Gastroesophageal sphincter (tissue), 3 donors: ENCODE data around the gene PCDH9.

ENCODE experiments used
- CTCF ChIP-seq, 4 experiments: fragments of 200-600 bp in 2 of 4; fragments of 450-650 bp in 2 of 4; sonication (generic) in 1 of 4; IDR thresholded peaks; one replicate each; pipeline ENCODE4 v1.5.1; 2017 to 2019; ENCODE audit warnings: antibody characterized with exemption in 4 of 4, mild to moderate bottlenecking in 2 of 4, moderate library complexity in 2 of 4
- POLR2A ChIP-seq, 2 donors: fragments of 450-650 bp; IDR thresholded peaks; one replicate each; pipeline ENCODE4 v1.6.1; 2017; ENCODE audit warnings: antibody characterized with exemption in 2 of 2, mild to moderate bottlenecking in 2 of 2, moderate library complexity in 1 of 2
- POLR2AphosphoS5 ChIP-seq: sonication (generic); formaldehyde crosslinking; IDR thresholded peaks from one replicate; pipeline ENCODE4 v1.6.1; 2017; ENCODE audit warnings: antibody characterized with exemption

- TF ChIP-seq CTCF (IDR thresholded peaks at IDR 0.05): no peak
- TF ChIP-seq POLR2A (IDR thresholded peaks at IDR 0.05): no peak
- TF ChIP-seq POLR2AphosphoS5: no peak
Measured at GRCh38 chr13:67118277-67118676, 111.9 kb downstream of the PCDH9 start.
